H1 (cell line): ENCODE data around the gene LRG1. TPM values are rescaled to one million over a fixed set of nuclear protein-coding genes. Genes with fewer than 3 reads are reported as not detected.
A peak's percentile ranks its signal among the peaks of the same experiment; 100 is the strongest.

Source experiments
- CTCF ChIA-PET: fragments of 300-600 bp; sonication (Branson Sonifier 250); formaldehyde crosslinking; loops from one replicate; lab custom pipeline; 2021; ENCODE audit not compliant: partially characterized antibody; lab: Charles Lee
- POLR2A ChIA-PET: fragments of 300-600 bp; sonication (Branson Sonifier 250); formaldehyde crosslinking; loops from one replicate; lab custom pipeline; 2021; ENCODE audit warnings: inconsistent platforms; ENCODE audit not compliant: partially characterized antibody; lab: Charles Lee
- DNase-seq, 2 experiments: peaks; one replicate each; pipeline versions ENCODE4 v3.0.0 to v3.0.0-alpha.2; 2010 to 2022; ENCODE audit warnings: low spot score in 2 of 2, low read depth in 1 of 2, mixed read lengths in 1 of 2
- FAIRE-seq: peaks from 2 replicates; lab custom pipeline; 2011; peaks lifted over from hg19 to GRCh38; lab: Jason Lieb, UNC
- H2AFZ ChIP-seq: 2 replicates; pipeline ENCODE4 v1.8.1; 2012; ENCODE audit warnings: low read length, inconsistent platforms
- H2AK5ac ChIP-seq: 2 replicates; pipeline ENCODE4 v1.6.1; 2013; ENCODE audit warnings: low read depth, low read length
- H2BK120ac ChIP-seq: replicated peaks from 2 replicates; pipeline ENCODE3; 2013; ENCODE audit warnings: low read depth, low read length, inconsistent platforms
- H2BK12ac ChIP-seq: 2 replicates; pipeline ENCODE4 v1.6.1; 2013; ENCODE audit warnings: low read depth, low read length
- H2BK15ac ChIP-seq: 2 replicates; pipeline ENCODE4 v1.6.1; 2013; ENCODE audit warnings: low read length
- H2BK20ac ChIP-seq: 2 replicates; pipeline ENCODE4 v1.6.1; 2013; ENCODE audit warnings: low read length
- H2BK5ac ChIP-seq: 2 replicates; pipeline ENCODE4 v1.6.1; 2013; ENCODE audit warnings: low read depth, low read length
- H3K14ac ChIP-seq: 2 replicates; pipeline ENCODE4 v1.6.1; 2013; ENCODE audit warnings: inconsistent platforms; ENCODE audit not compliant: insufficient read length
- H3K18ac ChIP-seq: 2 replicates; pipeline ENCODE4 v1.6.1; 2013; ENCODE audit warnings: low read length; ENCODE audit errors: extremely low read depth
- H3K23ac ChIP-seq: 2 replicates; pipeline ENCODE4 v1.6.1; 2013; ENCODE audit warnings: inconsistent platforms; ENCODE audit not compliant: insufficient read length
- H3K23me2 ChIP-seq: 2 replicates; pipeline ENCODE4 v1.6.1; 2013; ENCODE audit warnings: low read depth, low read length
- H3K27ac ChIP-seq: 2 replicates; pipeline ENCODE4 v1.6.1; 2011; ENCODE audit warnings: low read depth, low read length, inconsistent platforms
- H3K27me3 ChIP-seq, 4 experiments: replicated peaks in 1 of 4; 1 replicate in 1 of 4; 2 replicates in 3 of 4; pipeline versions ENCODE4 v1.6.1 to v1.8.1; 2011 to 2013; ENCODE audit warnings: low read length in 3 of 4, mild to moderate bottlenecking in 3 of 4, inconsistent platforms in 2 of 4, mixed read lengths in 2 of 4, moderate library complexity in 1 of 4; ENCODE audit not compliant: control insufficient read depth in 3 of 4, insufficient read depth in 3 of 4; ENCODE audit errors: extremely low read depth in 1 of 4
- H3K36me3 ChIP-seq, 4 experiments: 2 replicates each; pipeline versions ENCODE4 v1.6.1 to v1.8.1; 2011 to 2013; ENCODE audit warnings: mild to moderate bottlenecking in 4 of 4, low read length in 3 of 4, moderate library complexity in 2 of 4, control low read depth in 1 of 4, inconsistent platforms in 1 of 4; ENCODE audit not compliant: insufficient read depth in 4 of 4, control insufficient read depth in 2 of 4
- H3K4ac ChIP-seq: replicated peaks from 2 replicates; pipeline ENCODE3; 2013; ENCODE audit warnings: low read length, low read depth, mixed read lengths, inconsistent platforms; ENCODE audit not compliant: insufficient read length
- H3K4me1 ChIP-seq, 4 experiments: replicated peaks in 1 of 4; 1 replicate in 1 of 4; 2 replicates in 3 of 4; pipeline versions ENCODE4 v1.6.1 to v1.8.1; 2011 to 2013; ENCODE audit warnings: low read length in 3 of 4, inconsistent platforms in 2 of 4, mixed read lengths in 1 of 4; ENCODE audit not compliant: insufficient read depth in 4 of 4, control insufficient read depth in 3 of 4
- H3K4me2 ChIP-seq, 2 experiments: 2 replicates each; pipeline versions ENCODE4 v1.6.1 to v1.8.1; 2011 to 2013; ENCODE audit warnings: low read depth in 2 of 2, low read length in 2 of 2, control low read depth in 1 of 2, inconsistent platforms in 1 of 2, mild to moderate bottlenecking in 1 of 2; ENCODE audit not compliant: insufficient read depth in 1 of 2
- H3K4me3 ChIP-seq, 4 experiments: fragments of 200-600, 300-600 bp in 1 of 4; sonication (generic), shearing (Covaris generic), sonication (Bioruptor Twin) in 1 of 4; 2 replicates each; pipeline versions ENCODE4 v1.5.1 to v1.8.1; 2011 to 2016; ENCODE audit warnings: low read length in 4 of 4, low read depth in 3 of 4, control low read depth in 2 of 4, inconsistent platforms in 2 of 4, mild to moderate bottlenecking in 2 of 4, mixed read lengths in 1 of 4, moderate library complexity in 1 of 4; ENCODE audit not compliant: insufficient read depth in 2 of 4; ENCODE audit errors: extremely low read depth in 1 of 4
- H3K56ac ChIP-seq: replicated peaks from 2 replicates; pipeline ENCODE3; 2013; ENCODE audit warnings: low read depth, mild to moderate bottlenecking, mixed read lengths, low read length, inconsistent platforms; ENCODE audit not compliant: insufficient read length
- H3K79me1 ChIP-seq: 2 replicates; pipeline ENCODE4 v1.6.1; 2013; ENCODE audit warnings: low read depth, low read length, control low read depth
- H3K79me2 ChIP-seq, 2 experiments: 2 replicates each; pipeline versions ENCODE4 v1.6.1 to v1.8.1; 2012 to 2013; ENCODE audit warnings: low read length in 2 of 2, mild to moderate bottlenecking in 2 of 2, inconsistent platforms in 1 of 2; ENCODE audit not compliant: insufficient read depth in 2 of 2, control insufficient read depth in 1 of 2
- H3K9ac ChIP-seq, 4 experiments: replicated peaks in 1 of 4; 1 replicate in 1 of 4; 2 replicates in 3 of 4; pipeline versions ENCODE4 v1.6.1 to v1.8.1; 2011 to 2013; ENCODE audit warnings: low read depth in 3 of 4, low read length in 3 of 4, control low read depth in 2 of 4, mild to moderate bottlenecking in 2 of 4, moderate library complexity in 2 of 4, inconsistent platforms in 1 of 4; ENCODE audit errors: extremely low read depth in 1 of 4
- H3K9me3 ChIP-seq, 2 experiments: 2 replicates each; pipeline versions ENCODE4 v1.6.1 to v1.8.1; 2012 to 2013; ENCODE audit warnings: mild to moderate bottlenecking in 2 of 2, moderate library complexity in 2 of 2, control low read depth in 1 of 2, inconsistent platforms in 1 of 2, low read depth in 1 of 2, low read length in 1 of 2, mixed read lengths in 1 of 2; ENCODE audit not compliant: insufficient read depth in 2 of 2
- H4K20me1 ChIP-seq, 2 experiments: replicated peaks in 1 of 2; 2 replicates each; pipeline versions ENCODE3 to v1.8.1; 2011 to 2013; ENCODE audit warnings: inconsistent platforms in 2 of 2, low read length in 2 of 2, mild to moderate bottlenecking in 1 of 2; ENCODE audit not compliant: insufficient read depth in 2 of 2, control insufficient read depth in 1 of 2
- H4K5ac ChIP-seq: 2 replicates; pipeline ENCODE4 v1.6.1; 2013; ENCODE audit warnings: low read length, low read depth, mixed read lengths, inconsistent platforms; ENCODE audit not compliant: insufficient read length
- H4K8ac ChIP-seq: 2 replicates; pipeline ENCODE4 v1.8.0; 2013; ENCODE audit warnings: mild to moderate bottlenecking, moderate library complexity, low read length, inconsistent platforms; ENCODE audit not compliant: insufficient read depth; ENCODE audit errors: extremely low read depth
- H4K91ac ChIP-seq: replicated peaks from 2 replicates; pipeline ENCODE3; 2013; ENCODE audit warnings: low read length, mixed read lengths, inconsistent platforms; ENCODE audit not compliant: insufficient read length
- CBX5 ChIP-seq: fragments of 300-800, 300-1000 bp; sonication (generic); IDR thresholded peaks from 2 replicates; pipeline ENCODE4 v1.7.1; 2016; ENCODE audit warnings: antibody characterized with exemption, low read length, low read depth
- KDM1A ChIP-seq: fragments of 200-600, 300-600 bp; sonication (generic); IDR thresholded peaks from 2 replicates; pipeline ENCODE4 v1.7.1; 2016; ENCODE audit warnings: mild to moderate bottlenecking, low read length, borderline replicate concordance
- NRF1 ChIP-seq: IDR thresholded peaks from 2 replicates; pipeline ENCODE4 v1.6.1; 2011; ENCODE audit warnings: mild to moderate bottlenecking, low read depth, low read length, improper control_type of control experiment
- POU5F1 ChIP-seq: IDR thresholded peaks from 2 replicates; pipeline ENCODE4 v1.6.1; 2011; ENCODE audit warnings: low read depth, mild to moderate bottlenecking, low read length, moderate library complexity
- WGBS, 2 experiments: shearing (Covaris generic) in 1 of 2; methylation state at CpG; one replicate each; pipeline versions ENCODE4 v1.1.6 to v1.1.7; 2013 to 2015; ENCODE audit warnings: low lambda C conversion rate in 2 of 2, mixed read lengths in 2 of 2, inconsistent platforms in 1 of 2, low coverage in 1 of 2, missing lambda C conversion rate in 1 of 2; ENCODE audit not compliant: insufficient replicate concordance in 2 of 2, insufficient coverage in 1 of 2, insufficient read length in 1 of 2; ENCODE audit errors: extremely low coverage in 1 of 2, missing lambda C conversion rate in 1 of 2; 5-methylcytosine and 5-hydroxymethylcytosine counted together
- polyA plus RNA-seq, 7 experiments: library from polyadenylated mRNA; depleted of rRNA in 3 of 7; stranded (reverse) in 5 of 7; unstranded in 2 of 7; fragments of >200 nt in 5 of 7; fragments of 200-250 nt in 2 of 7; gene quantifications; 1 replicate in 5 of 7; 2 replicates in 1 of 7; 4 replicates in 1 of 7; pipeline versions ENCODE4 v1.2.1 to v1.2.3, GENCODE V29; 2011 to 2013; ENCODE audit warnings: missing spikeins in 2 of 7, mixed read lengths in 2 of 7
- total RNA-seq: library from RNA; stranded (reverse); fragmentation: NEBNext Ultra II Directional; extraction: Animal tissue kit (Norgen Biotek cat#: 25700); gene quantifications from 2 replicates; pipeline ENCODE4 v1.2.1, GENCODE V29; 2021

LRG1 gene
- total and polyA plus RNA-seq, 2 of the 8 experiments (the other 6 are each of a cell fraction or from before 2014, with no cell fraction given): 0.48 to 0.79 TPM

DNA sequence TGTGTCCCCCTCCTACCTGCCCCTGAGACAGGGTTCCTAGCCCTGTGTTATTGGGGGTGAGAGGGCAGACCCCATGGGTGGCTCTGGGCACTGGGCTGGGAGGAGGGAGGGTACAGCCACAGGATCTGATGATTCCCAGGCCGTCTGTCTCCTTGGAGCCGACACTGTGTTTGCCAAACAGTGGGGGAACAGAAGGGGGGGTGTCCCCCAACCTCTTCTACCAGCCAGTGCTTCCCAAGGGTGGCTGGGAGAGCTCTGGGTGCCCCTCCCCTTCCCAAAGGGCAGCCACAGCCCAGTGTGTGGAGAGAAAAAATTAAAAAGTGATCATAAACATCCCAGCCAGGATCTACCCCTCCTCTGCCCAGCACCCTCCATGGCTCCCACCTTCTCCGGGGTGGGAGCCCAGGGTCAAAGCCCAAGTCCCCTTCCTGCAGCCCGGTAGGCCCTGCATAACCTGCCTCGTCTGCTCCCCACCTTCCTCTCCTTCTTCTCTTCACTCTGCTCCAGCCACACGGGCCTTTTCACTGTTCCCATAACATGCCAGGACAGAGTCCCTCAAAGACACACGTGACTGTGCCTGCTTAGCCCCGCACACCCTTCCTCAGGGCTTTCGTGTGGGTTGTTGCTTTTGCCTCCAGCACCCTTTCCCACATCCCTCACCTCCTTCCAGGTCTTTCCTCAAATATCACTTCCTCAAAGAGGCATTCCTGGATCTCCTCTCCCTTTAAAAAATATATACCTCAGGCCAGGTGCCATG is 20.1 kb downstream of the LRG1 start:
- POLR2A ChIA-PET: interaction anchor here (1.2 to 3.8 kb wide), 4 partner anchors 12 to 113 kb away, joined by 3 to 27 read pairs (median 9); partner anchors contain the start of gene PLIN5

More for the DNA sequence above, 20.1 kb downstream of the LRG1 start:
- H2BK15ac ChIP-seq: no peak overlapping the region
- H3K14ac ChIP-seq: no peak overlapping the region
- CTCF ChIA-PET: interaction anchor here (1.8 to 8.9 kb wide), 2 partner anchors 10 to 18 kb away, joined by 3 to 174 read pairs; partner anchors contain the start of genes LRG1 and PLIN5
- H3K79me1 ChIP-seq: no peaks in the 10 kb centered on the region
- H3K27me3 ChIP-seq: peaks cover 0 to 21% (median 15%) of the 10 kb centered on the region in 4 experiments; a peak in 5 of 7 replicates
- no peaks in the 10 kb centered on the region for H3K79me2 ChIP-seq
- no peak overlapping the region for H3K56ac ChIP-seq
- H2AFZ ChIP-seq: no peak overlapping the region
- no peak overlapping the region for H3K27ac ChIP-seq
- H3K9ac ChIP-seq: no peak overlapping the region; a peak in 1 of 7 replicates
- H3K4me1 ChIP-seq: peaks cover 0 to 3% (median under 1%) of the 10 kb centered on the region in 4 experiments; a peak in 4 of 7 replicates
- DNase-seq: no peak
- WGBS, 2 experiments: 84% methylated on average over 8 of the region's 9 CpGs; no CpG with 5 or more reads in 1 of the 2 experiments
- H4K8ac ChIP-seq: no peak overlapping the region; the same call in 1 of the 2 replicates
- H2BK5ac ChIP-seq: no peak overlapping the region
- no peak for TF ChIP-seq CBX5
- TF ChIP-seq KDM1A: 0 out of 2 replicates have a peak, but pooled peaks have one; percentile 12
- TF ChIP-seq NRF1: no peak
- no peak for TF ChIP-seq POU5F1
- TF ChIP-seq, all 59 proteins: peak for 1
- H2AK5ac ChIP-seq: peak overlapping the region; percentile 65; the same call in 1 of the 2 replicates
- H2BK20ac ChIP-seq: no peak overlapping the region
- H4K91ac ChIP-seq: no peak overlapping the region
- no peak overlapping the region for H3K4ac ChIP-seq
- FAIRE-seq: no peak
- no peaks in the 10 kb centered on the region for H3K9me3 ChIP-seq
- H4K20me1 ChIP-seq: no peaks in the 10 kb centered on the region
- 0 out of 2 replicates have a peak overlapping the region, but pooled peaks have one; percentile 9 for H2BK12ac ChIP-seq
- no peak overlapping the region for H3K18ac ChIP-seq
- no peaks in the 10 kb centered on the region for H3K23me2 ChIP-seq
- no peaks in the 10 kb centered on the region for H3K36me3 ChIP-seq
- no peak overlapping the region for H3K23ac ChIP-seq
- H3K4me3 ChIP-seq: no peak overlapping the region
- H4K5ac ChIP-seq: no peak overlapping the region
- no peak overlapping the region for H2BK120ac ChIP-seq
- H3K4me2 ChIP-seq: no peak overlapping the region
